Epithelial cell of proximal tubule (primary cell): ENCODE measurements around the gene GGCX. TPM values are rescaled to one million over a fixed set of nuclear protein-coding genes. Genes with fewer than 3 reads are reported as not detected.
"Not testable (repeated sequence)": the region's sequence is repeated elsewhere in the genome, so short reads cannot be mapped to it uniquely, and the experiment has no call there.

Experiments used
- DNase-seq: peaks from one replicate; pipeline ENCODE4 v3.0.0-alpha.2; 2011; ENCODE audit warnings: low read depth
- H3K4me3 ChIP-seq: 2 replicates; pipeline ENCODE4 v1.5.1; 2011; ENCODE audit warnings: low read depth, mild to moderate bottlenecking, low read length
- total RNA-seq: library from RNA; depleted of rRNA; stranded (reverse); fragments of >200 nt; gene quantifications from 2 replicates; pipeline ENCODE4 v1.2.3, GENCODE V29; 2015
- TF ChIP-seq, protein P1 (sequence below): conservative IDR thresholded peaks from 2 replicates; pipeline ENCODE4 v1.5.1; 2012; ENCODE audit warnings: low read depth, mild to moderate bottlenecking, low read length

The GGCX gene
- total RNA-seq, 1 donor from 2014 or later = 58.2 TPM

DNA sequence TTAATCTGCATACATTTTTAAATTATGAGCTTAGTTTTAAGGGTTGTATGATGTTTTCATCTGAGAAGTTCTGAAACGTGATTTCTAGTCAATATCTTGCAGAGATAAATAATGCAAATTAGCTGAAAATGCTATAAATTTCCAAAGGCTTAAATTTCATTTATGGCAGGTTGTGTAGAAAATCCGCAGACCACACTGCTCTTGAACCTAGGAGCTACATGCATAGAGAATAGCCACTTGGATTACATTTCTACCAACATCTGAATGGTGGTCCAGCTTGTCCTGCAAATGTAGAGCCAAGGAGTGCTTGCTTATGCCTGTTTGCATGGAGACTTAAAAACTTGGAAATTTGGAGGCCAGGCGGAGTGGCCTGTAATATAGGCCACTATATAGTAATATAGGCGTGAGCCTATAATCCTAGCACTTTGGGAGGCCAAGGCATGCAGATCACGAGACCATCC lies 15.5 kb downstream of the GGCX start:
- TF ChIP-seq, protein P1, sequence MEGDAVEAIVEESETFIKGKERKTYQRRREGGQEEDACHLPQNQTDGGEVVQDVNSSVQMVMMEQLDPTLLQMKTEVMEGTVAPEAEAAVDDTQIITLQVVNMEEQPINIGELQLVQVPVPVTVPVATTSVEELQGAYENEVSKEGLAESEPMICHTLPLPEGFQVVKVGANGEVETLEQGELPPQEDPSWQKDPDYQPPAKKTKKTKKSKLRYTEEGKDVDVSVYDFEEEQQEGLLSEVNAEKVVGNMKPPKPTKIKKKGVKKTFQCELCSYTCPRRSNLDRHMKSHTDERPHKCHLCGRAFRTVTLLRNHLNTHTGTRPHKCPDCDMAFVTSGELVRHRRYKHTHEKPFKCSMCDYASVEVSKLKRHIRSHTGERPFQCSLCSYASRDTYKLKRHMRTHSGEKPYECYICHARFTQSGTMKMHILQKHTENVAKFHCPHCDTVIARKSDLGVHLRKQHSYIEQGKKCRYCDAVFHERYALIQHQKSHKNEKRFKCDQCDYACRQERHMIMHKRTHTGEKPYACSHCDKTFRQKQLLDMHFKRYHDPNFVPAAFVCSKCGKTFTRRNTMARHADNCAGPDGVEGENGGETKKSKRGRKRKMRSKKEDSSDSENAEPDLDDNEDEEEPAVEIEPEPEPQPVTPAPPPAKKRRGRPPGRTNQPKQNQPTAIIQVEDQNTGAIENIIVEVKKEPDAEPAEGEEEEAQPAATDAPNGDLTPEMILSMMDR = no peak
- no peak overlapping the region for H3K4me3 ChIP-seq
- no peak for DNase-seq

DNA sequence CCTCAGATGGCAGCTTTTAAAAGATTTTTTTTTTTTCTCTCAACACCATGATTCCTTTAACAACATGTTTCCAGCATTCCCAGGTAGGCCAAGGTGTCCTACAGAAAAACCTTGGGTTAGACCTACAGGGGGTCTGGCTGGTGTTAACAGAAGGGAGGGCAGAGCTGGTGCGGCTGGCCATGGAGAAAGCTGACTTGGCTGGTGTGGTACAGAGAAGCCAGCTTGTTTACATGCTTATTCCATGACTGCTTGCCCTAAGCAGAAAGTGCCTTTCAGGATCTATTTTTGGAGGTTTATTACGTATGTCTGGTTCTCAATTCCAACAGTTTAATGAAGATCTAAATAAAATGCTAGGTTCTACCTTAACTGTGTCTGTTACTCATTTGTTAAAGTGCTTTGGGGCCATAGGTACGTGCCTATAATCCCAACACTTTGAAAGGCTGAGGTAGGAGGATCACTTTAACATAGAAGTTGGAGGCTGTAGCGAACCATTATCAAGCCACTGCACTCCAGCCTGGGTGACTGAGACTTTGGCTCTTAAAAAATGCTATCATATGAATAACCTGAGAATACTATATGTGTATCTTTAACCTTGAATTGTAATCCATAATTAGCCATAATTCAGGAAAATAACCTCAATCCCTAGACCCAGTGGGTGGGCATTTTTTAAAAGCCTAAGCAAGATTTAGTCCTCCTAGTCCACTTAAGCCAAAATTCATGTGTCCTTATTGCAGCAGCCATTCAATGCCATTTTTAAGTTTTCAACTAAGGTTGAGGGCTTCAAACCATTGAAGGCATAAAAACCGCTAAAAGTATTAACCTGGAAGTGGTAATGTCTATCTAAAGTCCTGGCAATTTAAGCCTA lies 16.1 kb downstream of the GGCX start:
- not testable (repeated sequence) for DNase-seq, H3K4me3 ChIP-seq

DNA sequence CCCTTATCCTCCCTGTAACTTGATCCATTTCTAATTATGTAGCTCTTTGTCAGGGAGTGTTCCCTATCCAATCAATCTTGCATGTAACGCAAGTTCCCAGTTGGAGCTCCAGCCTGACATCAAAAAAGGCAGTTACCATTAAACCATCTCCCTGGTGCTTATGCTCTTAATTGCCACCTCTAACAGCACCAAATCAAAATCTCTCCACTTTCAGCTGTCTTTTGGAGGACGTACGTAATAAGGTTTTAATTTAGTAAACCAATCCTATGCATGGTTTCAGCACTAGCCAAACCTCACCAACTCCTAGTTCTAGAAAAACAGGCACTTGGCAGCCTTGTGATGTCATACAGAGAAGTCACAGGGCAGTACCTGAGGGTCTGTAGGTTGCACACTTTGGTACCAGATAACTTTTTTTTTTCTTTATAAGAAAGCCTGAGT lies 17.0 kb downstream of the GGCX start:
- DNase-seq, H3K4me3 ChIP-seq: not testable (repeated sequence)

DNA sequence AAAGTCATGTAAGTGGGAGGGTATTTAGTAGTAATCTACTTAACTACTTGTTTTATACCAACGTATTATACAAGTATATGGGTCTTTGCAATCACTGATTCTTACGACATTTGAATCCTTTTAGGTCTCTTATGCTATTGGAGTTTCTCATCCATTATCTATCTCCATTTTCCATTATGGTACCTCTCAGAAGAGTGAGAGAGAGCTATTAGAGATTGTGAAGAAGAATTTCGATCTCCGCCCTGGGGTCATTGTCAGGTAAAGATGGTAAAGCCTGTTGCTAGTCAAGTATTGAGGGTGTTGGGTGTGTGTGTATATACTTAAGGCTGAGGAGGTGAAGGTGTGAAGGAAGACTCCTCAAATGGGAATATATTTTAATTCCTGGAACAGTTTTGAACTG lies 18.5 kb downstream of the GGCX start:
- no peak for DNase-seq
- TF ChIP-seq, protein P1 = no peak
- H3K4me3 ChIP-seq = peak overlapping the region; percentile 89

DNA sequence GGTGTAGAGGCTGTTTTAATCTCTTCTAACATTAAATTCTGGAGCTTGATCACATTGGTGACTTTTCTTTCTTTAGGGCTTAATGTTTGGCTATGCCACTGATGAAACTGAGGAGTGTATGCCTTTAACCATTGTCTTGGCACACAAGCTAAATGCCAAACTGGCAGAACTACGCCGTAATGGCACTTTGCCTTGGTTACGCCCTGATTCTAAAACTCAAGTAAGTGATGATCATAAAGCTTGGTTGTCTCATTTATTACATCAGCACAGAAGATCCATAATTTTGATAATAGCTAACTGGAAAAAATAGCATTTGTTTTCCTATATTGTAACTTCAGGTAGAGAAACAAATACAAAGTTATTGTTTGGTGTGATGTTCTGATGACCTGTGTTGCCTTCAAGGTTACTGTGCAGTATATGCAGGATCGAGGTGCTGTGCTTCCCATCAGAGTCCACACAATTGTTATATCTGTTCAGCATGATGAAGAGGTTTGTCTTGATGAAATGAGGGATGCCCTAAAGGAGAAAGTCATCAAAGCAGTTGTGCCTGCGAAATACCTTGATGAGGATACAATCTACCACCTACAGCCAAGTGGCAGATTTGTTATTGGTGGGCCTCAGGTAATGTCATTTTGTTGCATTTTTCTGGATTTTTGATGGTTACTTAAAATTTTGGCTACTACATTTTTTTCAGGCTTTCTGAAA lies 19.4 kb downstream of the GGCX start:
- DNase-seq = no peak
- TF ChIP-seq, protein P1 = no peak

DNA sequence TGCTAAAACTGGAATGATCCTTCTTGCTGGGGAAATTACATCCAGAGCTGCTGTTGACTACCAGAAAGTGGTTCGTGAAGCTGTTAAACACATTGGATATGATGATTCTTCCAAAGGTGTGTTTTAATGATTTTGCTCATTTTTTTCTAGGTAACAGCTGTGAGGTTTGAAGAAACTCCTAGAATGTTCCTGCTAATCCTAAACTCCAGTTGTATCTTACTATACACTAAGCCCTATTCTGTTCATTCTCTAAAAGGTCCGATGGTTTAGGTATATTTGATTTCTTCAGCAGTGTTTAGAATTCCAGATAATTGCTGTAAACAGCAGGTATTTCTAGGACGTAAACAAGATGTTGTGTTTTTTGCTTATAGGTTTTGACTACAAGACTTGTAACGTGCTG lies 20.0 kb downstream of the GGCX start:
- DNase-seq = no peak
- peak overlapping the region; percentile 89 for H3K4me3 ChIP-seq
- TF ChIP-seq, protein P1 = no peak

More for the DNA sequence above, 19.4 kb downstream of the GGCX start:
- peak overlapping the region; percentile 89 for H3K4me3 ChIP-seq

DNA sequence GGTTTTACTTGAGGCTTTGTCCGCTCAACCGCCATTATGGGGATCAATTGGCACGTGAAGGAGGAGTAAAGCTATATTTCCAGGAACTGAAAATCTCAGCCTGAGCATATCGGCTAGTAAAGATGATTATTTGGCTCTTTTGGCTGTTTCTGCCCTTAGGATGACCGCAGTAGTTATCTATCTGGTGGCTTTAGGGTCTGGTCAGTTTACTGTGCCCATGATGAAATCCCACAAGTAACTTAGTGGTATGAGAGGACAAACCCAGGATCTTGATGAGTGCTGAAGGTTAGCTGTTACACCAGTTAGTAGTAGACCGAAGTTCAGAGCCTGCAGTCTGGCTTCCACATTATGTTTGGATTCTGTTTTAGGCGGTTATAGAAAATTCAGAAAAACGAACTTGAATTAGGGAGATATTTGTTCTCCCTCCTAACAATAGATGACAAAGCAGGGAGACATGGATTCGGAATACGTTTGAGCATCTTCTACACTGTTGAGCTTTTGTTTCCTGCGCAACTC lies 21.1 kb downstream of the GGCX start:
- peak overlapping the region; percentile 89 for H3K4me3 ChIP-seq
- no peak for DNase-seq
- TF ChIP-seq, protein P1 = no peak
